Activated naive CD4-positive, alpha-beta T cell treated with anti-CD3 and anti-CD28 coated beads for 36 hours (primary cell): ENCODE measurements around the gene MCM3AP. TPM values are rescaled to one million over a fixed set of nuclear protein-coding genes. Genes with fewer than 3 reads are reported as not detected.

Experiments used
- CTCF ChIA-PET: fragments of 350-600 bp; sonication (Branson Sonifier 250); formaldehyde crosslinking; loops from one replicate; lab custom pipeline; 2021; ENCODE audit warnings: antibody characterized with exemption; lab: Charles Lee
- DNase-seq: peaks from one replicate; pipeline ENCODE4 v3.0.0-alpha.2; 2020
- H3K27ac Mint-ChIP-seq: one replicate; pipeline ENCODE4 v1.8.0; 2021; ENCODE audit warnings: mild to moderate bottlenecking, mixed read lengths
- H3K27me3 Mint-ChIP-seq: one replicate; pipeline ENCODE4 v1.8.0; 2021; ENCODE audit warnings: low read depth, mixed read lengths
- H3K36me3 Mint-ChIP-seq: one replicate; pipeline ENCODE4 v1.8.0; 2021; ENCODE audit warnings: low read depth, mixed read lengths
- H3K4me1 Mint-ChIP-seq: one replicate; pipeline ENCODE4 v1.8.0; 2021; ENCODE audit warnings: low read depth, mixed read lengths
- H3K4me3 Mint-ChIP-seq: one replicate; pipeline ENCODE4 v1.8.0; 2021; ENCODE audit warnings: mild to moderate bottlenecking, moderate library complexity, mixed read lengths
- H3K9me3 Mint-ChIP-seq: one replicate; pipeline ENCODE4 v1.8.0; 2021; ENCODE audit warnings: mixed read lengths
- intact Hi-C: fragments of 100-400 bp; cut with micrococcal nuclease; formaldehyde crosslinking; loops from one replicate; pipeline ENCODE4 v1.15.1; 2023
- total RNA-seq, 2 experiments: library from RNA; stranded (reverse); gene quantifications; one replicate each; pipeline ENCODE4 v1.2.3, GENCODE V29; 2021

Gene MCM3AP
- total RNA-seq, 2 experiments from 2014 or later: 86.7 to 89.8 TPM

- intact Hi-C loops: no loop called here
- Mint-ChIP-seq H3K4me3 (no peak overlapping the region), H3K36me3 (no peaks in the 10 kb centered on the region), H3K9me3 (no peaks in the 10 kb centered on the region), H3K27me3 (no peaks in the 10 kb centered on the region), H3K27ac (no peak overlapping the region), H3K4me1 (no peaks in the 10 kb centered on the region)
- DNase-seq: no peak
- CTCF ChIA-PET: interaction anchor here (0.6 kb wide), 1 partner anchor 35 kb away, joined by 3 read pairs; no protein-coding TSS in a partner anchor
These were observed 74.0 kb downstream of the MCM3AP start for GRCh38 chr21:46211376-46211775.

- no peaks in the 10 kb centered on the region for H3K27me3 Mint-ChIP-seq
- H3K9me3 Mint-ChIP-seq: no peaks in the 10 kb centered on the region
- no peak overlapping the region for H3K27ac Mint-ChIP-seq
- CTCF ChIA-PET: no interaction called here
- intact Hi-C loops: no loop called here
- no peak for DNase-seq
- no peak overlapping the region for H3K4me3 Mint-ChIP-seq
- peaks cover 2% of the 10 kb centered on the region for H3K36me3 Mint-ChIP-seq
- no peaks in the 10 kb centered on the region for H3K4me1 Mint-ChIP-seq
These were observed 74.9 kb downstream of the MCM3AP start for GRCh38 chr21:46210378-46211136.

GRCh38 chr21:46208761-46209721, 76.4 kb downstream of the MCM3AP start:
- DNase-seq: no peak
- CTCF ChIA-PET: no interaction called here
- no peaks in the 10 kb centered on the region for H3K9me3 Mint-ChIP-seq
- H3K36me3 Mint-ChIP-seq: peaks cover 3% of the 10 kb centered on the region
- intact Hi-C loops: no loop called here
- H3K27ac Mint-ChIP-seq: no peak overlapping the region
- H3K27me3 Mint-ChIP-seq: no peaks in the 10 kb centered on the region
- H3K4me3 Mint-ChIP-seq: no peak overlapping the region
- H3K4me1 Mint-ChIP-seq: no peaks in the 10 kb centered on the region

- H3K4me3 Mint-ChIP-seq: no peak overlapping the region
- CTCF ChIA-PET: no interaction called here
These were observed 77.4 kb downstream of the MCM3AP start for GRCh38 chr21:46207920-46208591.

GRCh38 chr21:46207006-46207919, 78.1 kb downstream of the MCM3AP start:
- no peaks in the 10 kb centered on the region for H3K27me3 Mint-ChIP-seq
- H3K4me1 Mint-ChIP-seq: no peaks in the 10 kb centered on the region
- no peak for DNase-seq
- H3K36me3 Mint-ChIP-seq: peaks cover 3% of the 10 kb centered on the region
- H3K9me3 Mint-ChIP-seq: no peaks in the 10 kb centered on the region
- no peak overlapping the region for H3K4me3 Mint-ChIP-seq
- H3K27ac Mint-ChIP-seq: no peak overlapping the region
- CTCF ChIA-PET: no interaction called here
- intact Hi-C loops: no loop called here

More at GRCh38 chr21:46207920-46208591, 77.4 kb downstream of the MCM3AP start:
- Mint-ChIP-seq H3K27ac (no peak overlapping the region), H3K36me3 (peaks cover 3% of the 10 kb centered on the region), H3K9me3 (no peaks in the 10 kb centered on the region), H3K4me1 (no peaks in the 10 kb centered on the region), H3K27me3 (no peaks in the 10 kb centered on the region)
- intact Hi-C loops: no loop called here
- DNase-seq: no peak

- H3K27me3 Mint-ChIP-seq: no peaks in the 10 kb centered on the region
- peaks cover 3% of the 10 kb centered on the region for H3K36me3 Mint-ChIP-seq
- CTCF ChIA-PET: no interaction called here
- H3K4me1 Mint-ChIP-seq: no peaks in the 10 kb centered on the region
- H3K27ac Mint-ChIP-seq: no peak overlapping the region
- H3K4me3 Mint-ChIP-seq: no peak overlapping the region
- no peak for DNase-seq
- intact Hi-C loops: no loop called here
- H3K9me3 Mint-ChIP-seq: no peaks in the 10 kb centered on the region
These were observed 79.0 kb downstream of the MCM3AP start for GRCh38 chr21:46206163-46207005.

- peaks cover 3% of the 10 kb centered on the region for H3K36me3 Mint-ChIP-seq
- no peaks in the 10 kb centered on the region for H3K4me1 Mint-ChIP-seq
- no peak overlapping the region for H3K4me3 Mint-ChIP-seq
- CTCF ChIA-PET: no interaction called here
- intact Hi-C loops: no loop called here
- no peak overlapping the region for H3K27ac Mint-ChIP-seq
- no peaks in the 10 kb centered on the region for H3K9me3 Mint-ChIP-seq
- no peaks in the 10 kb centered on the region for H3K27me3 Mint-ChIP-seq
- DNase-seq: no peak
These were observed 79.6 kb downstream of the MCM3AP start for GRCh38 chr21:46205766-46206162.

GRCh38 chr21:46205166-46205565, 80.2 kb downstream of the MCM3AP start:
- H3K4me1 Mint-ChIP-seq: no peaks in the 10 kb centered on the region
- H3K4me3 Mint-ChIP-seq: no peak overlapping the region
- no peak for DNase-seq
- no peak overlapping the region for H3K27ac Mint-ChIP-seq
- H3K27me3 Mint-ChIP-seq: no peaks in the 10 kb centered on the region
- intact Hi-C loops: no loop called here
- CTCF ChIA-PET: no interaction called here
- no peaks in the 10 kb centered on the region for H3K9me3 Mint-ChIP-seq
- H3K36me3 Mint-ChIP-seq: peaks cover 4% of the 10 kb centered on the region

- H3K36me3 Mint-ChIP-seq: peaks cover 14% of the 10 kb centered on the region
- H3K27me3 Mint-ChIP-seq: no peaks in the 10 kb centered on the region
- CTCF ChIA-PET: no interaction called here
These were observed 82.2 kb downstream of the MCM3AP start for GRCh38 chr21:46203203-46203600.

GRCh38 chr21:46202592-46203202, 82.7 kb downstream of the MCM3AP start:
- CTCF ChIA-PET: no interaction called here
- H3K27me3 Mint-ChIP-seq: no peaks in the 10 kb centered on the region
- H3K4me1 Mint-ChIP-seq: no peaks in the 10 kb centered on the region

More at GRCh38 chr21:46203203-46203600, 82.2 kb downstream of the MCM3AP start:
- no peaks in the 10 kb centered on the region for H3K4me1 Mint-ChIP-seq
- intact Hi-C loops: no loop called here
- DNase-seq: no peak
- H3K27ac Mint-ChIP-seq: no peak overlapping the region
- no peaks in the 10 kb centered on the region for H3K9me3 Mint-ChIP-seq
- H3K4me3 Mint-ChIP-seq: no peak overlapping the region

More at GRCh38 chr21:46202592-46203202, 82.7 kb downstream of the MCM3AP start:
- H3K27ac Mint-ChIP-seq: no peak overlapping the region
- intact Hi-C loops: no loop called here
- H3K9me3 Mint-ChIP-seq: no peaks in the 10 kb centered on the region
- H3K36me3 Mint-ChIP-seq: peaks cover 14% of the 10 kb centered on the region
- H3K4me3 Mint-ChIP-seq: no peak overlapping the region
- DNase-seq: no peak
